Fibroblast of skin of left biceps (primary cell): Measurements from ENCODE around the gene SEMA3F.
A peak's percentile ranks its signal among the peaks of the same experiment; 100 is the strongest.

Experiments
- DNase-seq, 2 experiments: peaks; one replicate each; pipeline ENCODE4 v3.0.0-alpha.2; 2013; ENCODE audit warnings: low read depth in 2 of 2

Gene SEMA3F

GRCh38 chr3:50154840-50155490 lies at the start of gene SEMA3F:
Gene SEMA3F, plus strand, starts transcription at chr3:50155324. Its CDS starts 4,299 bp downstream, at chr3:50159623.
- DNase-seq = no peak

GRCh38 chr3:50111757-50112156 lies 43.4 kb upstream of the SEMA3F start:
- DNase-seq = no peak

- no peak for DNase-seq
Measured at GRCh38 chr3:50112462-50112861, 42.7 kb upstream of the SEMA3F start.

- DNase-seq = no peak
Measured at GRCh38 chr3:50117120-50117519, 38.0 kb upstream of the SEMA3F start.

DNA sequence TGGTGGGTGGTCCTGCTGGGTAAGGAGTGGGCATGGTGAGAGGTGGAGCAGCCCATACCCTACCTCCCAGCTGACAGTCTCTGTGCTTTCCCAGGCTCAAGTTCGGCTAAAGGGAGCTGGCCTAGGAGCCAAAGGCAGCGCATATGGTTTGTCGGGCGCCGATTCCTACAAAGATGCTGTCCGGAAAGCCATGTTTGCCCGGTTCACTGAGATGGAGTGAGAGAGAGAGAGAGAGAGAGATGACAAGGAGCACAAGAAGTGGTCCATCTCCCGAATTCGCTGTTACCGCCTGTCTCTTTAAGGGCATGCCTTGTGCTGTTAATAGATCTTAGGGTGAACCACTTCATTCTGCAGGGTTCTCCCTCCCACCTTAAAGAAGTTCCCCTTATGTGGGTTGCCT lies 36.9 kb upstream of the SEMA3F start:
- DNase-seq = no peak

DNA sequence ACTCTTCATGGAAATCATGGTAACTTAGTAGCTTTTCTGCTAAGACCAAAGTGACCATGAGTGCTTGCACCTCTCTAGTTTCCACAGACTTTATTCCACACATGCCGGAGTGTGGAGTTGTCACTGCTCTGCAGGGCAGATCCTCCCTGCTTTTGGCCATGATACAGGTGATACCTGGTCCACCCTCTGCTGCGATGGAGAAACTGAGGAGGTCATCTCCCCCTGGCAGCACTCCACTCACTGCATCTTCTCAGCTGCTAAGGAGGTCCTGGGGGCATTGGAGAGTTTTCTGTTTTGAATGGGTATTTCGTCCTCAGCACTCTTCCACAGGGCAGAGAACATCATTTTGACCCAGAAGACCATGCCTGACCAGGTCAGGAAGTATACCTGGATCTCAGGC lies 35.3 kb upstream of the SEMA3F start:
- DNase-seq = no peak

DNA sequence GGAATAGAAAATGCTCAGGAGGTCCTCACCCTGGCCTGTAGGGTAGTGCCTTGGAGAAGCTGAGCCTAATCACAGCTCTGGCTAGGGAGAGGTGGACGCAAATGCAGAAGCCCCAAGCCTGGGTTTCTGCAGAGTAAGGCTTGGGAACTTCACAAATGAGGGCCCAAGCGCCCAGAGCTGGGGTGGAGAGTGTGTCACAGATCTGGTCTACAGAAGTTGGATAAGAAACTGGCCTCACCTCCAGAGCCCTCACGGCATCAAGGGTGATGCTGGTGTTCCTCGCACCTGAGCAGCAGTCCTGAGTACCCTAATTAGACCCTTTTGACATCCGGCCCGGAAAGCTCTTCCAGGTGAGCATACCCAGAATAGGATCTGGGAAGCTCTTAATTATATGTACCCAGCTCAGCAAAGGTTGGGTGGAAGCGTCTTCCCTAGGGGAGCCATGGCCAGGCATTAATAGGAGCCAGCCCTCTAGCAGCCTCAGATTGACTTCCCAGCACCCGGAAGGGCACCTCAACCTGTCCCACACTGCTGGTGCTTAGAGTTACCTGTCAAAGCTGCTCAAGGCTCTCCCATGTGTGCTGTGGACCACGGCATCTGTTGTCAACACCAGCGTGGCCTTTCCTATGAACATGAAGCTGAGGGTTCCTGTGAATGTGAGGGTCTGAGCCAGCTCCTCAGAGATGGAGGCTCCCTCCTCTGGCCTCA lies 34.6 kb upstream of the SEMA3F start:
- DNase-seq = no peak

DNA sequence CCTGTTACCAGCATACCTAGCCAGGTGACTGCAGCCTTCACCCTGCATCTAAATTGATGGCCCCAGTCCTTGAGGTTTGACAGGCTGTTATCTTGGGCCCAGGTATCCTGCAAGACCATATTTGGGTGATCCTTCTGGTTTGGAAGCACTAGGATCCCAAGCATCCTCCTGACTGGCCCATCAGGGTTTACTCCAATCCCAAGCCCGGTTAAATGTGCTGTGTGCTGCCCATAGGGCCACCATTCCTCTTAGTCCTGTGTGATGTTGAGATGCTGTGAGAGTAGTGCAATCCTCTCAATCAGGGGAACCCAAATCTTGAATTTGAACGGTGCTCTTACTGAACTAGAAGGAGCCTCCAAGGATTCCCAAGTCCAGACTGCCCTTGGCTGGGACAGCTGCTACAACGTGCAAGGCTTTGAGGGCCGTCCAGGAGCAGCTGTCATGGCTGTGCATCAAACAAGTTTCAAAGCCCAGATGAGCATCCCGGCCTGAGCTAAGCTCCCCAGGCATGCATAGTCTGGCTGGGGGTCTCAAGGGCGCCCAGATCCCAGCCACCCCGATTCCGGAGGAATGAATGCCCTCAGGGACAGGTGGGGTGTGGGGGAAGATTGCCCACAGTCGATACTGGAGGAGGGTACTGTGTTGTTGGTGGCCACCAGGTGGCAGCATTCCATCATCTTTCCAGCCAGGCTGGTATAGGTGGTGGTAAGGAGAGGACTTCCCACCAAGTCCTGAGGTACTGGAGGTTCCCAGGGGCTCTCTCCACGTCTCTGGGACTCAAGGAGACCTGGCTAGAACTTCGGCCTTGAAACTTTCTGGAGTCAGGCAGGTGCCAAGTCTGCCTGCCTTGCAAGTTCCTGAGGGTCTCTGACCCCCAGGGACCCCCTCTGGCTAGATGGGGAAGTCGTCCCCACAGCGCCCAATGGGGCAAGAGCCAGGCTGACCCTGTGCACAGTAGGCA lies 33.8 kb upstream of the SEMA3F start:
- DNase-seq = peak; percentile 24 to 42

GRCh38 chr3:50122071-50122470 lies 33.1 kb upstream of the SEMA3F start:
- no peak for DNase-seq

DNA sequence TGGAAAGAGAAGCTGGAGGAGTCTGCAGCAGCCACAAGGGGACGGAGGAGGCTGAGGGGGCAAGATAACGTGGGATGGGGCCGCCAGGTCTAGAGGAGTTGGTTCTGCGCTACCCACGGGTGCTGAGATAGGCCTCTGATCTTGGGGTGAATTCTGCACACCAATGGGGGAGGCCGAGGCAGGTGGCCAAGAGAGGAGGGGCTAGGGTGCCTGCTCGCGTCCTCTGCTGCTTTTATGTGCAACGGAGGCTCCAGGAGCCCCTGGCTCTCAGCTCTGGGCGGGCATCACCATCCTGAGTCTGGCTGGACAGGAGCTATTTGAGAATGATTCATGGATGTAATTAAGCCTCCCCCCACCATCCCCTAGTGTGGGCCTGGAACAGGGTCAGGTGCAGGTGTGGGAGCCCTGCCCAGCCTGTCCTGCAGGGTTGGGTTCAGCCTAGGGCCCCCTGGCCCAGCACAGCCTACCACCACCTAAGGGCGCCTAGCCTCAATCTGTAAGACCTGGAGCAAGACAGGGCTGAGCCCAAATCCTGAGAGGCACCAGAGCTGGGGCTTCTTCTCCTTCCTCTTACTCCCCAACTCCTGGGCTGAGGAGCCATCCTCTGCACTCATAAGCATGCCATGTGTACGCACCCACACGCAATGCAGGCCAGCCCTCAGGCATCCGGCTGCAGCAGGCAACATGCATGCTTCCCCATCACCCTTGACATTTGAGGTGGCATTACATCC lies 32.3 kb upstream of the SEMA3F start:
- no peak for DNase-seq

- DNase-seq = no peak
Measured at GRCh38 chr3:50123394-50124051, 31.6 kb upstream of the SEMA3F start.

- no peak for DNase-seq
Measured at GRCh38 chr3:50124052-50124799, 30.9 kb upstream of the SEMA3F start.

DNA sequence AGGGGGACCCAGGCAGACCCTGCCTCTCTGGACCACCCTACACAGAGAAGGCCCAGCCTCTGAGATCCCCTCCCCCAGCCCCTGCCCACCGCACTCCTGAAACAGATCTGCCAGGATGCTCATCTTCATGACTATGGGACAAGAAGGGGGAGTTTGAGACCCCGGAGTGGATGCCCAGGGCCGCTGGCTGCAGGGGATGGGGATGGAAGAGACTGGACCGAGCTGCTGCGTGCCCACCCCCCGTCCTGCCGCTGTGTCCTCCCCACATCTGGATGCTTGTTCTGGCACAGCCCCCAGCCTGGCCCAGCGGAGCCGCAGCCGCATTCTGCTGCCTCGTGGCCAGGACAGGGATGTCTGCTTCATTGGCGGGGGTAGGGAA lies 30.3 kb upstream of the SEMA3F start:
- DNase-seq = no peak

DNA sequence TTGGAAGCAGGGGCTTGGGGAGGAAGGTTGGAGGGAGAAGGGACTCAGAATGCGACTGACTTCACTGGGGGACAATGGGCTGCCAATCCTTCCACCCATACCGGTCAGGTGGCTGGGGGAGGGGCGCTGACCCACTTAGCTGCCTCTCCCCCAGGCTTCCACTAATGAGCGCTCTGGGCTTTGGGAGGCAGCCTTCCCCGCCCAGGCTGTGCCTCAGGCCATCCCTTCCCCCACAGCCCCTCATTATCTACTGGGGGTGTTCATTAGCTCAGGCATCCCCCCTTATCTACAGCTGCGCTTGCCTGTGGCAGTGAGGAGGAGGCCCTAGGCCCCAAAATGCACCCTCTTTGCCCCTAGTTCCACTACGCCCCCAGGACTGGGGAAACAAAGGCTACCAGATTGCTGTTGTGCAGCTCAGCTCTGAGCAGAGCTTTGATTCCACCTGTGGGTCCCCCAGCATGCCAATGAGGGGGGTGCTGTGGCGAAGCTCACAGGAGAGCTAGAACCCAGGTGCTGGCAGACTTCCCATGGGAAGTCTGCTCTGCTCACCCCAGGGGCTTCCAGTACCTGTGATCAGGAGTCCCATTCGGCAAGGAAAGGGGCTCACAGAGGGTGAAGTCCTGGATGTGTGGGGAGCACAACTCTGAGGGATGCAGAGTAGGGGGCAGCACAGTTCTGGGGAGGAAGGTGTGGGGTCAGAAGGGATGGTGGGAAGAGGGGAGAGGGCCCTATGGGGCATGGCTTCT lies 29.4 kb upstream of the SEMA3F start:
- no peak for DNase-seq

DNA sequence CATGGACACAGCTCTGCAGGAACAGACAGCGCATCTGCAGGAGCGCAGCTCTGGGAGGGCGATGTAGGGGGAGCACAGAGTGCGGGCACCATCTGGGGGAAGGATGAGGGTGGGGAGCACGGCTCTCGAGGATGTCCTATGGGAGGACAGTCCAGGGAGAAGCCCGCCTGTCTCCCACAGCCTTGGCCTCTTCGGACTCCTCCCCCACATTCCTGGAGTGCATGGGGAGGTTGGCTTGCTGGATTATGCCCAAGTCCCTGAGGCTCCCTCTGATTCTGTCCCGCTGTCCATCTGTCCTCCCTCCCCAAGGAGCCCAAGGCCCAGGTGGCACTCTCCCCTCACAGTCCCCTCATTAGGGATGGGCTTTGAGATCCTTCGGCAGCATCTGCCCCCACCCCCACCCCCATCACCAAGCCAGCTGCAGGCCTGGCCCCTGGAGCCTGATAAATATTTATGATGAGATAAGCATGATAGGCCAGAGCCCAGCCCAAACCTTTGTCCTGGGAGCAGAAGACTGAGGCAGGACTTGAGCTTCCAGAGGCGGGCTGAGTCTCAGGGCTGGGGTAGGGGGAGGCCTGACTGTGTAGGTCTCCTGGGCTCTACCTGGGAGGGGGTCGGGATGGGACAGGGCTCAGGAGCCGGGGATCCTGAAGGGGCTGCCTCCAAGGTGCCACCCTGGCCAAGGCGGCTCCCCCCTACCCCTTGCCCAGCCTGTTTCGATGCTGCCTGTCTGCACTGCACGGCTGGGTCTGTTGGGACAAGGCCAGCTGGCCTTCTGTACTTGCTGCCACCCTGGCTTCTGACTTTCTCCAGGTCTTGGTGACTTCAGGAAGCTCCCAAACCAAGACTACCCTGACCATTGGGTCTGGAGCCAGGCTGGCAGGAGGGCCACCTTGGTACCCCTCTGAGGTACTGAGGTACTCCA lies 28.6 kb upstream of the SEMA3F start:
- DNase-seq = peak in 1 of 2 experiments; percentile 18

DNA sequence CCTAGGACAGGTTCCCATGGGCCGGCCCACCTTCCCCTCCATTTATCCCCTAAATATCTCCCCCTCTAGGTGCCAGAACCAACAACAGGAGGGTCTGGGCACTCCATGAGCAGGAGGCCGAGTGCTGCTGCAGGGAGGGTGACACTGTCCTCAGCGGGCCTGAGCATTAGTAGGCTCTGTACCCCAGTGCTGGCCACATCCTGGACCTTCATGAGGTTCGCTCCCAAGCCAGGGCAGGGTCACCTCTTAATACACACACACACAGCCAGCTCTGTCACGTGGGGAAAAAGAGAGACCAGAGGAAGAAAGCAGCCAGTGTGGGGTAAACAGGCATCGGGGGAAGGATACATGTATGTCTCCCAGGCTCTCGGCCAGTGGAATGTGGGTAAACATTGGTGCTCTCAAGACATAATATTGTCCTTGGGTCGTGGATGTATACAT lies 27.9 kb upstream of the SEMA3F start:
- no peak for DNase-seq

GRCh38 chr3:50128001-50128400 lies 27.1 kb upstream of the SEMA3F start:
- no peak for DNase-seq

DNA sequence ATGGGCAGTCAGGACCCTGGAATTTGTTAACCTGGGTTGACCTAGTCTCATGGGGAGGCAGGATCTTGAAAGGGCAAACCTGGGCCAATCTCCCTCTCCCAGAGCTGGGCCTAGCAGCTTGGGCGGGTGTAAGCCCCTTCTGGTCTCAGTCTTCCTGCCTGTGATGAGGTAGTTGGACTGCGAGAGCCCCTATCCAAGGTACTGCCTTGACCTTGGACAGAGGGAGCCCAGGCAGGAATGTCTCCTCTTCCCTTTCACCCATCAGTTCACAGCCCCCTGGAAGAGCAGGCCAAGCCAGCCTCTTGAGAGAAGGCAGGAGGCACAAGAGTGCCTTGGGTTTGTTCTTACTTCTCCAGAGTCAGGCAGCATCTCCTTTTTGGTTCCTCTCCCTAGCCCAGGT lies 24.7 kb upstream of the SEMA3F start:
- no peak for DNase-seq
